Stimulated activated CD4-positive, alpha-beta T cell treated with anti-CD3 and anti-CD28 coated beads, Interleukin-12 subunit alpha, Interleukin-12 subunit beta, amount 100 ng/mL, for 48 hours (primary cell): Measurements from ENCODE around the gene SUV39H2.
A peak's percentile ranks its signal among the peaks of the same experiment; 100 is the strongest.
"Not testable (repeated sequence)": the region's sequence is repeated elsewhere in the genome, so short reads cannot be mapped to it uniquely, and the experiment has no call there.

Experiments
- DNase-seq, 3 donors: peaks; one replicate each; pipeline ENCODE4 v3.0.0-alpha.2; 2020; ENCODE audit warnings: low read depth in 2 of 3, low spot score in 1 of 3

SUV39H2 gene

DNA sequence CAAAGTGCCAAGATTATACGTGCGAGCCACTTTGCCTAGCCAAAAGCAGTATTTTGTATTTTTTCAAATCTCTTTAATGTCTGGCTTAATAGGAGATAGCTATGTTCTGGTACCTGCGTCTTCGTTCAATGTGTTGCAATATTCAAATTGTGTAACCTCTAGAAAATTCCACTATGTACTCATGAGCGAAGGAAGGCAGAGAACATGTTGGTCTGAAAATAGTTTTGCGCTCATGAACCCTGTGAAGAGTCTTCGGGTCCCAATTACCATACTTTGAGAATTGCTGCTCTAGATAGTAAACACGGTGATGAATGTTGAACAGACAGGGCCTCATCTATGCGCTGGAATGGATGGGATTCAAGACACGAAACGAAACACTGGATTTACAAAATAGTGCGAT is 2.7 kb upstream of the SUV39H2 start:
- DNase-seq, result no peak

DNA sequence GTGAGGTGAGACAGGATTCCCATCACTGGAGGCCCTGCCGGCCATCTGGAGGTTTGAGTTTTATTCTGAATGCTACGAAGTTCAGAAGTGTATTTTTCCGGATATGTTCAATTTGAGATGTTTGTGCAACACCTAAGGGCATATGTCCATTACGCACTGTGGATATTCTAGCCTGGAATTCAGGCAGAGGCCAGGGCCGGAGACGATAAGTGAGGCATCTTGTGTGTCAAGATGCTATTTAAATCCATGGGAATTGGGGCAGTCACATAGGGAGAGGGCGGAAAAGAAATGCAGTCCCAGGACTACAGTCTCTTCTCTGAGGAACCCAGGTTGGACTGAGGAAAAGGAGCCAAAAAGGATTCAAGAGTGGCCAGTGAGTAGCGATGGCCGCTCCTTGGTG is 1.9 kb upstream of the SUV39H2 start:
- DNase-seq, result no peak

GRCh38 chr10:14879124-14879927 is 660 bp downstream of the SUV39H2 start:
- peak in 1 of 3 donors; percentile 32 for DNase-seq

- DNase-seq, result no peak
Measured at GRCh38 chr10:14879928-14880193, 1.2 kb downstream of the SUV39H2 start.

- no peak for DNase-seq
Measured at GRCh38 chr10:14880229-14880628, 1.6 kb downstream of the SUV39H2 start.

DNA sequence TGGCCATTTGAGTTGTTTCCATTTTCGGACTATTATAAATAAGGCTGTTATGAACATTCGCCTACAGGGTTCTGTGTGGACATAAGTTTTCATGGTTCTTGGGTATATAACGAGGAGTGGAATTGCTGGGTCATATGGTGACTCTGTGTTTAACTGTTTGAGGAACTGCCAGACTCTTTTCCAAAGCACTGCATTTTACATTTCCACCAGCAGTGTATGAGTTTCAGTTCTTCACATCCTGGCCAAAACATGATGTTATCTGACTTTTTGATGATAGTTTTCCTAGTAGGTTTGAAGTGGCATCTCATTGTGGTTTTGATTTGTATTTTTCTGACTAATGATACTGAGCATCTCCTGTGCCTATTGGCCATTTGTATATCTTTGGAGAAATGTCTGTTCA is 5.4 kb downstream of the SUV39H2 start:
- DNase-seq, result no peak

GRCh38 chr10:14889318-14889717 is 10.7 kb downstream of the SUV39H2 start:
- no peak for DNase-seq

DNA sequence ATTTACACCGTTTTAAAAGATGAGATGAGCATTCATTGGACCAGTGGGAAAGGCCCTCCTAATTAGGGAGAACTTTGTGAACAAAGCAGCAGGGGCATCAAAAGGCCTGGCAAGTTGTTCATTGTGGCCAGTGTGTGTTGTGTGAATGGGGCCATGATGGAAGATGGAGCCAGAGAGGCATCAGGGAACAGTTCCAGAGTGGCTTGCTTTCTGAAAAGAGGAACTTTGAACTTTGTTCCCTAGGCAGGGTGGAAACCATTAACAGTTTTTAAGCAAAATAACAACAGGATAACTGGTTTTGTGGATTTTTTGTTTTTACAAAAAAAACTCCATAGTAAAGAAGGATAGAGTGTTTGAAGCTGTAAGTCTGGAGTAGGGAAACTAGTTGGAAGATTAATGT is 12.5 kb downstream of the SUV39H2 start:
- DNase-seq, result no peak

GRCh38 chr10:14904316-14904732 is 25.7 kb downstream of the SUV39H2 start:
- peak in 1 of 3 donors; percentile 15 for DNase-seq

DNA sequence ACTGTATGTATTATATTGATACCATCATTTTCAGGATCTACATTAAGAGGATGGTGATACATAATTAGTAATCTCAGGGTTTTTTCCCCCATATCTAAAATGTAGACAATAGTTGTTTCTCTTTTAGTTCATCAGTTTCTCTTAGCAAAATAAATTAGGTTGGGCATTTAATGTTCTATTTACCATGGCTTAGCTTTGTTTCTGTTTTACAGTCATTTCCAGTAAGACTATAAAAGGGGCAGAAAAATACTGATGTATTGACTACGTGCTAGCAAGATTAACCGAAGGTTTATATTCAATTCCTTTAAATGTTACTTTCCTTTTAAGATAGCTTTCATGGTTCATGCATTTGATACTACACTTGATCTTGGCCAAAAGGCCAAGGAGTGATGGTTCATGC is 26.2 kb downstream of the SUV39H2 start:
- DNase-seq, result no peak

- DNase-seq, result no peak
Measured at GRCh38 chr10:14905890-14906289, 27.2 kb downstream of the SUV39H2 start.

GRCh38 chr10:14906765-14907164 is 28.1 kb downstream of the SUV39H2 start:
- no peak for DNase-seq

- DNase-seq, result not testable (repeated sequence)
Measured at GRCh38 chr10:14907591-14907990, 28.9 kb downstream of the SUV39H2 start.

- DNase-seq, result no peak
Measured at GRCh38 chr10:14909101-14909500, 30.4 kb downstream of the SUV39H2 start.

DNA sequence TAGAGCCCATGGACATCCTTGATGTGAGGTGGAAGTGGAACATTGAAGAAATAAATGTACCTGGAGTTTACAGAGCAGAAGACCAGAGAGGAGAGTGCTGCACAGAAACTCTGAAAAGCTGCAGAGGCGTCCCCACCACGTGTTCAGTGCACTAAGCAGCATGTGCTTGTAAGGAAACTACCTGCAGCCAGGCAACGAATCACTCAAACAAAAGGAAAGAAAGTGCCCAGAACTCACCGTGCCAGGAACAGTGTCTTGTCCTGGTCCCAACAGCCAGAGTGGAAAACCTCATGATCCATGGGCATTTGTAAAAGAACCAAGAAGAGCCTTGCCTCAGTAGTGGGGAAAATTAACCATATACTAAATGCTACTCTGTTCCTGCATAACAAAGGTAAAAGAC is 32.3 kb downstream of the SUV39H2 start:
- DNase-seq, result no peak

DNA sequence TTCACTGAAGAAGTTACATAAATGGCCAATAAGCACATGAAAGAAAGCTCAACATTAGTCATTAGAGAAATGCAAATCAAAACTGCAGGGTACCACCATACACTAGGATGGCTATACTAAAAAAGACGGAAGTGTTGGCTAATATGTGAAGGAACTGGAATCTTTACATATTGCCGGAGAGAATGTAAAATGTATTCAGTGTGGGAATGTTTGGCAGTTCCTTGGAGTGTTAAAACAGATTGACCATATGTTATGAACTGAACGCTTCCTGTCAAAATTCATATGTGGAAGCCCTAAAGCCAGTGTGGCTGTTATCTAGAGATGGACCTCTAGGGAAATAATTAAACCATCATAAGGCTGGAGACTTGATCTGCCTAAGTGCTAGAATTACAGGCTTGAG is 33.1 kb downstream of the SUV39H2 start:
- no peak for DNase-seq

DNA sequence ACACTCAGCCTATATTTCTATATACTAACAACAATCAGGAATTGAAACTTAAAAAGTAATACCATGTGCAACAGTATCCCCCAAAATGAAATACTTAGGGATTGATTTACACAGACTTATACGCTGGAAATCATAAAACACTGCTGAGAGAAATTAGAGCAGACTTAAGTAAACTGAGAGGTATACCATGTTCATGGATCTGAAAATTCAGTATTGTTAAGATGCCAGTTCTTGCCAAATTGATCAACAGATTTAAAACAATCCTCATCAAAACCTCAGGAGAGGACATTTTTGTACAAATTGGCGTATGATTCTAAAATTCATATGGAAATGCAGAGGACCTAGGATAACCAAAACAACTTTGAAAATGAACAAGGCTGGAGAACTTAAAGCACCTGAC is 37.9 kb downstream of the SUV39H2 start:
- DNase-seq, result no peak

GRCh38 chr10:14917827-14918226 is 39.2 kb downstream of the SUV39H2 start:
- no peak for DNase-seq

DNA sequence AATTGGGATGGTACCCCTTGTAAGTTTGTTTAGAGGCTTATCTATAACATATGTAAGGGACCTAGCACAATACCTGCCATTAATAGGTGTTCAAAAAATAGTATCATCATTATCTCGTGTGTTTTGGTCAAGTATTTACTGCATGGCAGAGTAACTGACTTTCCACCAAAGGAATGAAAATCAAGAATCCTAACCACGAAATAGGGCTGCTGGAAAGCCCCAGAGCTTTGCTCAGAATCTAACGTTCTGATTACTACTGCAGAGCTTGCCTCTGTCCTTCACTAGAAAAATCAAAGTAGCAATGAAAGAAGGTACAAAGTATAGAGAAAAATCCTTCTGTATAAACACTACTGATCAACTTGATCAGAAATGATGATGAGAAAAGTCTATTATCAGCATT is 40.3 kb downstream of the SUV39H2 start:
- DNase-seq, result no peak

DNA sequence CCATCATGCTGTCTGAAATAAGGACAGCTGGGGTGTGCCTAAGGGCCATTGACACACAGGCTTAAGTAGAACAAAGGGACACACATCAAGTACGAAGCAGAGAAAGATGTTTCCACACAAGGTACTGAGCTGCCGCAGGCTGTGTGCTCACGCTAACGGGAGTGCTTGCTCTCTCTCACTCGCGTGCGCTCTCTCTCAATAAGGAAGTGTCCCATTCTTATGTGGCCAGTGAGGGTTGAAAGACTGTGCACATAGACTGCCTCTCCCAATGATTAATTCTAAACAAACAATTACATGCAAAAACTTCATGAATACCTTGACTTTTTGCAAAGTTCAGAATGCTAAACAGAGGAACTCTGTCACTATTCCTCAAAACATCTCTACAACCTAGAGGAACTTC is 45.3 kb downstream of the SUV39H2 start:
- DNase-seq, result no peak

DNA sequence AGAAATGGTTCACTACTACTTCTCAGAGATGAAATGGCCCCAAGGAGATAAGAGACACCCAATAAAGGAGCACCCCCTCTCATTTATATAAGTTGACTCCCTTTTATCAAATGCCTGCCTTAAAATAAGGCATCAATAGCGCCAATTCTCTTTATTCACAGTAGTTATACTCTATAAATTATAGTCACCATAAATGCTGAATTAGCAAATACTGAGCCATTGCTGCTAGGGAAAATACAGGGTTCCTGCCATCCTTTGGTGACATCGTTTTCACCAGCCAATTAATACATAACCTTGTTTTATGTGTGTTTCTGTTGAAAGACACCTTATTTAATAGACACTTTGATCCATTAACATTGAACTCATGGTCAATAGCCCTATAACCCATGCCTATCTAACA is 46.6 kb downstream of the SUV39H2 start:
- no peak for DNase-seq

GRCh38 chr10:14926061-14926470 is 47.4 kb downstream of the SUV39H2 start:
- DNase-seq, result no peak

DNA sequence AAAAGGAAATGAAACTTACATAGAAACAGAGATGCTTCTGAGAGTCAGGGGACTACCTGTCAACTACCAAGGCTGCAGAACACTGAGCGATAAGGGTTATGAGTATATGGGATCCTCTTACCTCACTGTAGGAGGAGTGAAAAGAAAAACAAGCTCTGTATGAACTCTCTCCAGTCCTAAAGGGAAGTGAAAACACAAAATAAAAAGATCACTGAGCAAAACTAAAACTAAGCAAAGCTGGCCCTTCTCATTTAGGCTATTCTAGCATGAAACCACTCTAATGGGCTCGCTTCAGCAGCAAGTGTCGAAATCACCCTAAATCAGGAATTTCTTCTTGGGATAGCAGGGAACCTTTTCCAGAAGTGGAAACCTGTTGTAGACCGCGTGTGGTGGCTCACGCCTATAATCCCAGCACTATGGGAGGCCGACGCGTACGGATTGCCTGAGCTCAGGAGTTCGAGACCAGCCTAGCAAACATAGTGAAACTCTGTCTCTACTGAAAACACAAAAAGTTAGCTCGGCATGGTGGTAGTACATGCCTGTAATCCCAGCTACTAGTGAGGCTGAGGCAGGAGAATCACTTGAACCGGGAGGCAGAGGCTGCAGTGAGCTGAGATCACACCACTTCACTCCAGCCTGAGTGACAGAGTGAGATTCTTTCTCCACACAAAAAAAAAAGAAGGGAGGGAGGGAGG is 48.2 kb downstream of the SUV39H2 start:
- no peak for DNase-seq
